ENCODE measurements around the gene C4orf36.

C4orf36 gene

DNA sequence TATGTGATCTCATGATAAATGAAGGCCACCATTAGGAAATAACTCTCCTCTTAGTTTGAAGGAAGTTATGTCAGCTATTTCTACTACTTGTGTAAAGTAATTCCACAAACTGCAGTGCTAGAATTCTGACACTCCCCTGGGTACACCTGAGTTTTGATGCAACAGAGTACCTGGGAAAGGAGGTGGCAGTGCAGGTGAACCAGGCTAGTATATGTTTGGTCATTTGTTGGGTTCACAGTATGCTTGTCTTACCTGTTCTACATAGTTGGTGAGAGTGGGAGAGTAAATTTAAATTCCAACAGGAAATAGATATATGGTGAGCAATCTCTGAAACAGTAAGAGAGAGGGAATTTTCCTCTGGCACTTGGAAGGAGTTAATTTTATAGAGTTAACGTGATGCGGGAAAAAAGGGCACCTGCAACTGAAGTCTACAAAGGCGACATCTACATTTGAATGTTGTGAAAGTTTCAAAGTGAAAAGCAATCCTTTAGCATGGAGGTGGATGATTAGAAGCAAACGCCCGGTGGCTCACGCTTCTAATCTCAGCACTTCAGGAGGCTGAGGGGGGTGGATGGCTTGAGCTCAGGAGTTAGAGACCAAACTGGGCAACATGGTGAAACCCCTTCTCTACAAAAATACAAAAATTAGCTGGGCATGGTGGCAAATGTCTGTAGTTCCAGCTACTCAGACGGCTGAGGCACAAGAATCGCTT lies 34.7 kb downstream of the C4orf36 start:
- no peak for DNase-seq (ENCODE audit: low read depth in 2 of 2)

DNA sequence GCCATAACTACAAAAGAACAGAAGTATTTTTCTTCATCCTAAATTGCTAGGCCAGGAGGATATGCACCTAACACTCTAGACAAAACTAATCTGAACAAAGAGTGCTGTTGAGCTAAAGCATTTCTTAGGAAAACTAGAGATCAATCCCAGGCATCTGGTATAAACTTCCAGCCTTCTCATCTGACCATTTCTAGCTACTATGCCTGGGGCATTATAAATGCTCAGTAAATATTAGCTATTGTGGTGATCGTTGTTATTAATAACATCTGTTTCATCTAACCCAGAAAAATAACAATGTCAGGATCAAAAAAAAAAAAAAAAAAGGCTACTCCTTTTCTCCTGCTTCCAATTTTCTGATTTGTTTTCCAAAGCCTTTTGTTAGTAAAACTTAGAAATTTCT lies 35.3 kb downstream of the C4orf36 start:
- DNase-seq (ENCODE audit: low read depth in 2 of 2), result no peak

DNA sequence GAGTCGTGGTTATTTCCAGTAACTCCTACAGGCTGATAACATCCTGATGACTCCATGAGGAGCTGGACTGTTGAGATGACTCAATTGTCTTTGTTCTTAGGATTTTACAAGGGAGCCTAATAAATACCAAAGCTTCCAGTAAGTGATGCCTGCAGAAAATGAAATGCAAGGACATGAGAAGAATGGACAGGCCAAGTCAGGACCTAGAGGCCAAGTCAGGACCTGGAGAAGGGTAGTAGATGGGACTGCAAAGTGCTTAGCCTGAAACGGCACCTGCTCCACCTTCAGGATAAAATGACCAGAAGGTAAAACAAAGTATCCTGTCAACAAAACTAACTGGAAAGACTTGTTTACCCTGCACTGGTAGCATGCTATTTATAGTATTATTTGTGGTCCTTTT lies 36.6 kb downstream of the C4orf36 start:
- DNase-seq (ENCODE audit: low read depth in 2 of 2), result no peak

DNA sequence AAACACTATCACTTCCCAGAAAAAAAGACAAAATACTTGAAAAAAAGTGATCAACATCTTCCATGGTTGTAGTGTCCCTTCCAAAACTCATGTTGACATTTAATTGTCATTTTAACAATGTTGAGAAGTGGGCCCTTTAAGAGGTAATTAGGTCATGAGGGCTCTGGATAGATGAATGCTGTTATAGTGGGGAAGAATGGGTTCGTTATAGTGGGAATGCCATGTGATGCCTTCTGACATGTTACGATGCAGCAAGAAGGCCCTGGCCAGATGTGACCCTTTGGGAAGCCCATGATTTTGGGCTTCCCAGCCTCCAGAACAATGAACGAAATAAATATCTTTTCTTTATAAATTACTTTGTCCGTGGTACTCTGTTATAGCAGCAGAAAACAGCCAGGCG lies 39.0 kb downstream of the C4orf36 start:
- DNase-seq (ENCODE audit: low read depth in 2 of 2), result no peak

DNA sequence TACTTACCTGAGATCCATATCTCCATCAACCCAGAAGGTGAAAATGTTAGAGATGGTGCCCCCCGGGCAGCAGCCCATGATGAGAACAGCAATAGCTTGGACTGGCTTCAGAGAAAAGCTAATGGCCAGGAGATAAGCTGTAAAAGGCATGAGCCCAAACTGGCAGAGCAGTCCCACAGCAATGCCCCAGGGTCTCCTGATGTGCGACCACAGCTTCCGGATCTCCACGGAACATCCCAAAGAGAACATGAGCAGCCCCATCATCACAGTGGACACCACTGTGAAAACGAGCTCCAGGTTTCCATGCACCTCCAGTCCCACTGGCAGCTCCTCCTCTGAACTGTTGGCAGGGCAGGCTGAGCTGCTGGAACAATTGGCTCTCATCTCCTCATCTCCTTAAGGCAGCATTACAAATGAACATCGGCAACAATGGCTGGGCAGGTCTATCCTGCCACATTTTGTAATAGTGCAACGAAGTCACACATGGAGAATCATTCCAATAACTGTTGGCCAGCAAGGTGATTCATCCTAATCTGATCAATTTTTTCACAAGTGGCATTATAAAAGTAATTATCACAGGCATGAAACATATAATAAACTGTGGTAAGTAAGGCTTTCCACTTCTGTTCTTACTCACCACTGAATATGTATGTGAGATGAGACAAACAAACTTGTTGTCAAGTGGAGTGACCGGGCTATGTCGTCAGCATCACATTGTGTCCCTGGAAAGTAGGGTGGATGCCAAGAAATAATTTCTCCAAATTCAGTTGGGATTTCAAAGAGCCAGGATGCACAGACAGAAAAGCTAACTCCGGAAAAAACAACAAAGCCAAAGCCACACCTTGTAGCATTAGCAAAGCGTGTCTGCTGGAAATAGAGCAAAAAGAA lies 43.2 kb downstream of the C4orf36 start, which contains the start of gene SLC10A6:
Gene SLC10A6, minus strand, starts transcription at position 653 of the 888 bp plus-strand sequence. Its CDS starts 269 bp downstream, at position 384.
- no peak for DNase-seq (ENCODE audit: low read depth in 2 of 2)

DNA sequence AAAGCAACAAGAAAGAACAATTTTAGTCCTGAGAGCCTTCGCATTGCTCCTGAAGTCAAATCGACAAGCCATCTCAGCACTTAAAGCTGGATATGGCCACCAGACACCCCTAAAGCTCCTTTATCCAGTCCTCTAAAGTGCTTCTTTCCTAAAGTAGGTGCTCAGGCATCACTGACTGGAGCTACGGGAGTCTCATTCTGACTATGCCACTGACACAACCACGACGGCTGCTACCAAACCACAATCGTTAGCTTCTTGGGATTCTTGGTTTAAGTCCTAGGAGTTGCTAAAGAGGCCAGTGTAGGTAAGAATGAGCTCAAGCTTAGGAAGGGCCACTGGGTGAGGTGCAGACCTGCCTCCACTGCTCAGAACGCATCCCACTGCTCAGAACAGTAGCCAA lies 44.1 kb downstream of the C4orf36 start:
- DNase-seq (ENCODE audit: low read depth in 2 of 2), result no peak

DNA sequence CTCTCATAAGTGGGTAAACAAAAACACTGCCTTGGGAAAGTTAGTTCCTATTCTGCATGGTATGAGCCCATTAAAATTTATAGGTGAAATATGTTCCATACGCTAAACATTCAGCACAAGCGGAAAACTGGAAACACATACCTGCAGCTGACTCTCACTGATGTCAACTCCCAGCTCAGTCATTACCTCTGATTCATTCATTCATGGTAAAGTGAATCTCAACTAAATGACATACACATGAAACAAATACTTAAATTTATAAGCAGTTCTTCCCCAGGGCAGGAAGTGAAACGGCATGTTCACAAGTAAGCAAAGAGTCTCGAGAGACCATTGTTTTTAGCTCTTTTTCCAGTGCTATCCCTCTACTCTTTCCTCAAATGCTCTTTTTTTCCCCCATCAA lies 44.7 kb downstream of the C4orf36 start:
- no peak for DNase-seq (ENCODE audit: low read depth in 2 of 2)

DNA sequence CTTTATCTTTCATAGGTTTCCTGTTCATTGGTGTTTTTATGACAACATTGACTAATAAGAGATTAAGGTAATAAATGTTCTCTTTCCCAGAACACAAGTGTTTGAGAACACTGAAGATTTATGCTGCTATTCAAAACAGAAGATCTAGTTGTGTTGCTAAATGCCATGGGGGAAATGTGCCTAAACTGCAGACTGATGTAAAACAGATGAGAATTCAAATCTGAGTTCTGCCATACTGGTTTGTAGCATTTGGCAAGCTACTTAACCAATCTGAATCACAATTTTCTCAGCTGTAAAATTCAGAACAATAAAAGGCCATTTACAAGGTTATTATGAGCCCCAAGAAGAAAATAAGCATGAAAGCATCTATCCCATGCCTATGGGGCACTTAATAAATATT lies 45.3 kb downstream of the C4orf36 start:
- no peak for DNase-seq (ENCODE audit: low read depth in 2 of 2)

DNA sequence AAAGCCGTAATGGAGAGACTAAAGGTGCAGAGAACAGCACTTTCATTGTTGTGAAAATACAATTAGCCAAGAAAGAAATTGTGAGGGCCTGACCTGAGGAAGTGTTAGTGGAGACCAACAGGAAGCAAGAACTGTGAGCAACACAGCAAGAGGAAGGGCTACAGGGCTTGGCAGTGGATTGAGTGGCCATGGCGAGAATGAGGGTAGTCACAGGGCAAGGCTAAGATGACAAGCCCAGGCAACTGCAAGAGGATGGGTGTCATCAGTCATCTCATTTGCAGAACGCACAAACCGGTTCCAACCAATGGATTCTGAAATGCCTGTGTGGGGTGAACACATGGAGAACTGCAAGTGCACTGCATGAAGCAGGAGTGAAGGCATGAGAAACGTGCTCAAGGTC lies 46.6 kb downstream of the C4orf36 start:
- DNase-seq (ENCODE audit: low read depth in 2 of 2), result no peak

DNA sequence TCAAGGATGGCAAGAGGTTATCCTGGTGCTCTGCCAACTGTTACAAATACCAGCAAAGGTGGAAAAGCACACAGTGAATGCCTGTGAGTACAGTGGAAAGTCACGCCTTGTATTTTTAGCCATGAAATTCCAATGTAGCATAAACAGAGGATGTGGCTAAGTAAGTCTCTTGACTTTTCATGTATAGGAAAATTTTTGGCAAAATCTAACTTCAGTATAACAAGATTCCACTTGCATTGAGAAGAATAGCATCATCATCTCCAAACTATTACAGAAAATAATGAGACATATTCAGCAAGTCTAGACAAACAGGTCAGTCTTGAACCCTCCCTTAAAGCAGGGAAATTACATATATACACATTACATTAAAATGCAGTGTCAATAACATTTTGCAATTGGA lies 50.9 kb downstream of the C4orf36 start:
- no peak for DNase-seq (ENCODE audit: low read depth in 2 of 2)

DNA sequence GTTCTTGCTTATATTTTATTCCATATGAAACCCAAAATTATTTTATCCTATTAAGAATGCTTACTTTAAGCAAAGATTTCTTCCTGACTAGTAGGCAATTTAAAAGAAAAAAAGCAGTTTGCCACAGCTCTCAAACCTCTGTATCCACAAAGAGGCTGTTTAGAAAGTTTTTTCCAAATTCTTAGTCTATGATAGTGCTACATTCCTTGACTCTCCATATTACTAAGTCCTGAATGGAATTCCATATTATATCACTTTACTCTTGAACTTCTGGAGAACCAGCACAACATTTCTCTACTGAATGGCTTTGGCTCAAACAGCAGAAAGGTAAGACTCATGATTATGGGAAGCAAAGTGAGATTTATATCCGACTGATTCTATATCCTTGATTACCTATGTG lies 51.4 kb downstream of the C4orf36 start:
- DNase-seq (ENCODE audit: low read depth in 2 of 2), result no peak

DNA sequence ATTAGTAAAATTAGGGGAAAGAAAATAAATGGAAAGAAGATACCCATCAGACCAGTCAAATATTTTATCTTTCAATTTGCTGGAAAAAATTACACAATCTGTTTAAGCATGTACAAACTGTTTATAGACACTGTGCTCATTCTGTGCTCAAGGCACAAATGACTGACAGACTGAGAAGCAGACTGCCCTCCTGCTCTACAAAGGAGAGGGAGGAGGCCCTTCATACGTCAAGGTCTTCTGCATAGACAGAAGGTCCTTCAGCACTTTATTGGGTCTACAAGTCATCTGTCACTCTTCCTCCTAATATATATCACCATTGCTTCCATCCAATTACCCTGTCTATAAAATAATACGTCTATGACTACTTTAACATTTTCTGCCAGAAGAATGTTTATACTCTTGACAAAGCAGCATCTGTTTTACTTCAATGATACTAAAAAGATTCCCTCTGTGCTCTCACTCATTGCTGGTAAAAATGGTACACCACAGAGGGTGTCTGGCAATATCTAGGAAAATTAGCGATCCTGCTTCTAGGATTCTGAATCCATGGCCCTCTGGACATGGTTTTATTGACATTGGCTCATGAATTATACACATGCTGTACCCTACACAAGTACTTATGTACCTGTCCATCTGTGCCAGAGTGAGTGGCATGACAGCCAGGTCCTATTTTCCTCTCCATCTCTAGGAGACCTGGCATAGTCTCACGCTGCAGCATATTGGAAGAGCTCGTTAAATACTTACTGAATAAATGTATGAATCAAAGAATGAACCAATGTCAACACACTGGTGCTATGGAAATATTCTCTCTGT lies 54.3 kb downstream of the C4orf36 start:
- no peak for DNase-seq (ENCODE audit: low read depth in 2 of 2)

DNA sequence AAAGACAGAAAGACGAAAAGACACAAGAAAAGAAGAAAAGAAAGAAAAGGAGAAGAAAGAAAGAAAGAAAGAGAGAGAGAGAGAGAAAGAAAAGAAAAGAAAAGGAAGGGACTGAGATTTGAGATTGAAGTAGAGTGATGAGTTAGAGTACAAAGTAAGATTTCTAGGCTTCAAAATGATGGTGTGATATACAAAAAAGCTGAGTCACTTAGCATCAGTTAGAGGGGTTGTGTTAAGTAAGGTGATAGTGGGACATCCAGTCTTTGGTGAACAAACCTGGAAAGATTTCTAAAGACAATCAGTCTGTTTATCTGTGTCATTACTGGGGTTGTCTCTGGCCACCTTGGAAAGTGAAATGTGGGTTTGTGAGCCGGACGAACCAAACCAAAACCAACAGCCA lies 56.5 kb downstream of the C4orf36 start:
- DNase-seq (ENCODE audit: low read depth in 2 of 2), result no peak

DNA sequence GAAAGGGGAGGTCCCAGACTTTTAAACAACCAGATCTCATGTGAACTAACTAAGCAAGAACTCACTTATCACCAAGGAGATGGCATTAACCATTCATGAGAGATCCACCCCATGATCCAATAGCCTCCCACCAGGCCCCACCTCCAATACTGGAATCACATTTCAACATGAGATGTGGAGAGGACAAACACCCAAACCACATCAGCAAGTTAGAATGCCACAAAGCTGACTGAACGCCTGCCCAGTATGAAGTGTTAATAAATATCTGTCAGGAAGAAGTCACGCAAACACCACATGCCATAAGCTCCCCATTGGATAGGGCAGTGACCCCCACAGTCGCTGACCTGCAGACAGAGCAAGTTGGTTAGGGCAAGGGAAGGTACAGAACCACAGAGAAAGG lies 57.3 kb downstream of the C4orf36 start:
- no peak for DNase-seq (ENCODE audit: low read depth in 2 of 2)

DNA sequence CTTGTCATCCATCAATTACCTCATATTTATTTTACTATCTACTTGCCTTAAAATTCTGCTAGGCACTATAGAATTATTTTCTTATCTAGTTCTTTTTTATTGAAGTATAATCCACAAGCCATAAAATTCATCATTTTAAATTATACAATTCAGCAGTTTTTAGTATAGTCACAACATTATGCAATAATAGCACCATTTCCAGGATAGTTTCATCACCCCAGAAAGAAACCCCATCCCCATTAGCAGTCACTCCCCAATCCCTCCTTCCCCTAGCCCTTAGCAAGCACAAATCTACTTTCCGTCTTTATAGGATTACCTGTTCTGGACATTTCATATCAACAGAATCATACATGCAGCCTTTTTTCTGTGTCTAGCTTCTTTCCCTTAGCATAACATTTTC lies 58.6 kb downstream of the C4orf36 start:
- DNase-seq (ENCODE audit: low read depth in 2 of 2), result no peak

DNA sequence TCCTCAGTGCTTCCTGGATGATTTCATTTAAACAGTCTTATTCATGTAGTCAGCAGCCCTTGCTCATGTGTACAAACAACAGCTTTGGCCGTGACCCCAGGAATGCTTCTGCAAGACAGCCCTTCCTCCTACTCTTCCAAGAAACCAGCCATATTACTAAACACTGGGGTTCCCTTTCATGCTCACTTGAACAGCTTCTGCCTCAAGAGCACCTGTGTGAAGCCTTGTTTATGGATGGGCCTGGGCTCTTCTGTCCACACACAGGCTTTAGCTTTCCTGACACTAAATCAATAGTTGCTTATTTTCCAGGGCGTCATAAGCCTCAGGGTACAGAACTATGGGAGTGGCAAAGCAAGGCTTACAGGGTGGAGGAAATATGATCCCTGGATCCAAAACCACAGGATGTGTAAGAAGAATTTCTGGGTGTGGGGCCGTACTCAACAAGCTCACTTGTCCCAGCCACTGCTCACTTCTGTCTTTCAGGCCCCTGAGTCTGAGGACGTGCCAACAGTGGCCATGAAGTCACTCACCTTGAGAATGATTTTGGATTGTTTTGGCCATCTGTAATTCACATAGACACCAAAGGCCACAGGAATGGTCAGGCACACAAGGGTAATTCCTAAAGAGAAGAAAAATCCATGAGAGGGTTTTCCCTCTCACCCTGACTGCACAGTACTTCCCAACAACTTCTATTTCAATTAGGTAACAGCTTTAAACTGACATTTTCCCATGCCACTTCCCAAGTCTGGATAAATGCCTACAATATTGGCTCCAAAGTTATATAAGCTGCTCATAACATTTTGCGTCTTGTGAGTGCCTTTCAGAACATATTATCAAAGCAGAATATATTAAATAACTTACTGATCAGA lies 60.7 kb downstream of the C4orf36 start:
- DNase-seq (ENCODE audit: low read depth in 2 of 2), result no peak
